ENCODE data around the gene CLEC20A. TPM values are rescaled to one million over a fixed set of nuclear protein-coding genes. Genes with fewer than 3 reads are reported as not detected.
"Not testable (repeated sequence)": the region's sequence is repeated elsewhere in the genome, so short reads cannot be mapped to it uniquely, and the experiment has no call there.

The CLEC20A gene
- total RNA-seq, 1 experiment from 2014 or later = not detected

- H4K20me1 ChIP-seq (ENCODE audit: insufficient read depth) = no peaks in the 10 kb centered on the region
- no peaks in the 10 kb centered on the region for H3K36me3 ChIP-seq (ENCODE audit: low read depth)
- BruUV-seq (replicated peaks) = no TSS peak
- TF ChIP-seq EZH2 (IDR thresholded peaks at IDR 0.05; ENCODE audit: low read depth) = no peak
- no peak for TF ChIP-seq CTCF (conservative IDR thresholded peaks at IDR 0.05)
- ChIA-PET CTCF (no interaction called here), POLR2A (ENCODE audit: unreplicated experiment) (no interaction called here)
- H3K4me2 ChIP-seq = no peak overlapping the region
- intact Hi-C loops (cut with micrococcal nuclease; ENCODE audit: unreplicated experiment) = loop anchor here (10.0 kb wide), 1 partner anchor 561 kb away; no protein-coding TSS in a partner anchor
- no peaks in the 10 kb centered on the region for H3K9me3 ChIP-seq (ENCODE audit: insufficient read depth, low read depth)
- H3K79me2 ChIP-seq (ENCODE audit: low read depth) = no peaks in the 10 kb centered on the region
- no peak overlapping the region for H2AFZ ChIP-seq
- no peaks in the 10 kb centered on the region; the same call in 1 of the 2 replicates for H3K9me2 ChIP-seq (ENCODE audit: insufficient read depth)
- DNase-seq = no peak
- H3K27me3 ChIP-seq (ENCODE audit: insufficient read depth, low read depth) = no peaks in the 10 kb centered on the region
- H3K4me1 ChIP-seq (replicated peaks; ENCODE audit: insufficient read depth) = no peaks in the 10 kb centered on the region
- H3F3A ChIP-seq (ENCODE audit: insufficient read depth, low read depth) = no peaks in the 10 kb centered on the region
- H3K27ac ChIP-seq = no peak overlapping the region
- no peak overlapping the region for H3K4me3 ChIP-seq
Measured at GRCh38 chr1:178506177-178506576, 9.4 kb upstream of the CLEC20A start.

GRCh38 chr1:178504286-178504685 lies 7.5 kb upstream of the CLEC20A start:
- intact Hi-C loops (cut with micrococcal nuclease; ENCODE audit: unreplicated experiment) = loop anchor here (10.0 kb wide), 1 partner anchor 559 kb away; no protein-coding TSS in a partner anchor
- Histone ChIP-seq H3K9me3 (ENCODE audit: insufficient read depth, low read depth) (no peaks in the 10 kb centered on the region), H3K4me2 (no peak overlapping the region), H3F3A (ENCODE audit: insufficient read depth, low read depth) (no peaks in the 10 kb centered on the region), H3K27ac (no peak overlapping the region), H3K9me2 (ENCODE audit: insufficient read depth) (no peaks in the 10 kb centered on the region; the same call in 1 of the 2 replicates), H3K36me3 (ENCODE audit: low read depth) (no peaks in the 10 kb centered on the region), H2AFZ (no peak overlapping the region), H4K20me1 (ENCODE audit: insufficient read depth) (no peaks in the 10 kb centered on the region), H3K27me3 (ENCODE audit: insufficient read depth, low read depth) (no peaks in the 10 kb centered on the region), H3K4me1 (replicated peaks; ENCODE audit: insufficient read depth) (no peaks in the 10 kb centered on the region), H3K4me3 (no peak overlapping the region), H3K79me2 (ENCODE audit: low read depth) (no peaks in the 10 kb centered on the region)
- BruUV-seq (replicated peaks) = no TSS peak
- CTCF ChIA-PET = no interaction called here
- no peak for DNase-seq
- no peak for TF ChIP-seq CTCF (conservative IDR thresholded peaks at IDR 0.05)
- no peak for TF ChIP-seq EZH2 (IDR thresholded peaks at IDR 0.05; ENCODE audit: low read depth)
- POLR2A ChIA-PET (ENCODE audit: unreplicated experiment) = no interaction called here

- POLR2A ChIA-PET (ENCODE audit: unreplicated experiment) = no interaction called here
- no peaks in the 10 kb centered on the region for H3K79me2 ChIP-seq (ENCODE audit: low read depth)
- H3K4me1 ChIP-seq (replicated peaks; ENCODE audit: insufficient read depth) = no peaks in the 10 kb centered on the region
- H2AFZ ChIP-seq = no peak overlapping the region
- no peaks in the 10 kb centered on the region; the same call in 1 of the 2 replicates for H3K9me2 ChIP-seq (ENCODE audit: insufficient read depth)
- CTCF ChIA-PET = interaction anchor here (0.7 kb wide), 1 partner anchor 9 kb away, joined by 4 read pairs; no protein-coding TSS in a partner anchor
- DNase-seq = no peak
- intact Hi-C loops (cut with micrococcal nuclease; ENCODE audit: unreplicated experiment) = loop anchor here (10.0 kb wide), 1 partner anchor 559 kb away; no protein-coding TSS in a partner anchor
- no peak overlapping the region for H3K4me3 ChIP-seq
- no peaks in the 10 kb centered on the region for H3K9me3 ChIP-seq (ENCODE audit: insufficient read depth, low read depth)
- BruUV-seq (replicated peaks) = no TSS peak
- no peak overlapping the region for H3K27ac ChIP-seq
- no peaks in the 10 kb centered on the region for H3F3A ChIP-seq (ENCODE audit: insufficient read depth, low read depth)
- H4K20me1 ChIP-seq (ENCODE audit: insufficient read depth) = no peaks in the 10 kb centered on the region
- H3K4me2 ChIP-seq = no peak overlapping the region
- TF ChIP-seq CTCF (conservative IDR thresholded peaks at IDR 0.05) (no peak), EZH2 (IDR thresholded peaks at IDR 0.05; ENCODE audit: low read depth) (no peak)
- no peaks in the 10 kb centered on the region for H3K27me3 ChIP-seq (ENCODE audit: insufficient read depth, low read depth)
- no peaks in the 10 kb centered on the region for H3K36me3 ChIP-seq (ENCODE audit: low read depth)
Measured at GRCh38 chr1:178503849-178504248, 7.1 kb upstream of the CLEC20A start.

GRCh38 chr1:178503316-178503715 lies 6.6 kb upstream of the CLEC20A start:
- H3K27ac ChIP-seq; H3K79me2 ChIP-seq (ENCODE audit: low read depth); H2AFZ ChIP-seq; H3K27me3 ChIP-seq (ENCODE audit: insufficient read depth, low read depth); H3K4me2 ChIP-seq; POLR2A ChIA-PET (ENCODE audit: unreplicated experiment); BruUV-seq (replicated peaks); H3K9me3 ChIP-seq (ENCODE audit: insufficient read depth, low read depth); H3K36me3 ChIP-seq (ENCODE audit: low read depth); DNase-seq; H3K4me3 ChIP-seq; H3F3A ChIP-seq (ENCODE audit: insufficient read depth, low read depth); H3K9me2 ChIP-seq (ENCODE audit: insufficient read depth); H4K20me1 ChIP-seq (ENCODE audit: insufficient read depth); H3K4me1 ChIP-seq (replicated peaks; ENCODE audit: insufficient read depth): not testable (repeated sequence)
- CTCF ChIA-PET = interaction anchor here (0.7 kb wide), 1 partner anchor 8 kb away, joined by 4 read pairs; no protein-coding TSS in a partner anchor
- intact Hi-C loops (cut with micrococcal nuclease; ENCODE audit: unreplicated experiment) = loop anchor here (10.0 kb wide), 1 partner anchor 559 kb away; no protein-coding TSS in a partner anchor
